Activated T-cell treated with anti-CD3 and anti-CD28 coated beads for 48 hours (primary cell): ENCODE measurements around the gene TNKS2.

ENCODE experiments used
- DNase-seq: peaks from one replicate; pipeline ENCODE4 v3.0.0-alpha.2; 2020; ENCODE audit warnings: low read depth

TNKS2 gene

GRCh38 chr10:91908337-91909116 is 110.3 kb downstream of the TNKS2 start:
- DNase-seq = peak; percentile 75

GRCh38 chr10:91909117-91909677 is 111.0 kb downstream of the TNKS2 start, which contains the start of gene FGFBP3:
Gene FGFBP3, minus strand, starts transcription at chr10:91909486. Its CDS starts 517 bp downstream, at chr10:91908969.
- no peak for DNase-seq

GRCh38 chr10:91910467-91910866 is 112.2 kb downstream of the TNKS2 start:
- no peak for DNase-seq
